RCC 7860 (cell line): ENCODE measurements around the gene C1orf56.
"Not testable (repeated sequence)": the region's sequence is repeated elsewhere in the genome, so short reads cannot be mapped to it uniquely, and the experiment has no call there.

Experiments used
- DNase-seq: peaks from one replicate; pipeline ENCODE4 v3.0.0-alpha.2; 2015; ENCODE audit warnings: low spot score
- FAIRE-seq: peaks from 2 replicates; lab custom pipeline; 2012; peaks lifted over from hg19 to GRCh38; lab: Jason Lieb, UNC

C1orf56 gene

DNA sequence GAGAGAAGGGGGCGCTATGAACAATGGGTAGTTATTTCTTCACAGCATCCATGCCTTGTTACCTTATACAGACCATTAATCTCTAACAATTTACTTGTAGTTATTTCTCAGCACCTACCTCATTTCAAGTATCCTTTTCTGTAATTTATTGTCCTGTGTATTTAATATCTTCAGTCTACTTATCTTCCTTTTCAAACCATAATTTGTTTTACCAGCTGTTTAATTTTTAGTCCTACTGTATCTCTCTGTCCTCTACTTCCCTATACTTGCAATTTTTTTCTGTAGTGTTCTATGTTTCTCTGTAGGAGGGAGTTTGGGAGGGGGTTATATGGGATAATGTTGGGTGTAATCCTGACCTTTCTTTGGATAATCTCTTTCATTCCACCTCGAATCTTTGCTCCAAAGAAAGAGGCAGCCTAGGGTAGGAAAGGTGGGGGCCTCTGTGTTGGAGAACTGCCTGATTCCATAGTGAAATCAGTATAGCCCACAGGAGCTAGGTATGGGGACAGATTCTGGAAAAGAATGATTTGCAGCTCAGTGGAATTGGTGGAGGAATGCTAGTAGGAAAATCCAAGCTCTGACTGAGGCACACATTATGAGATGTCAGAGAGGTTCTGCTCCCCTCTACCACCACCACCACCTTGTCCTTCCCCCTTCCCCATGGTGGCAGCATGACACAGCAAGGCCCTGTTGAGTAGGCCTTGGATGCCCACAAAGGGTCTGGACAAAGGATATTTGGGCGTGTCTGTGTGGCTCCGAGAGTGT lies 13.3 kb downstream of the C1orf56 start:
- DNase-seq: peak; percentile 40
- no peak for FAIRE-seq

- DNase-seq (no peak), FAIRE-seq (no peak)
Observed at GRCh38 chr1:151061704-151062103, 14.2 kb downstream of the C1orf56 start.

DNA sequence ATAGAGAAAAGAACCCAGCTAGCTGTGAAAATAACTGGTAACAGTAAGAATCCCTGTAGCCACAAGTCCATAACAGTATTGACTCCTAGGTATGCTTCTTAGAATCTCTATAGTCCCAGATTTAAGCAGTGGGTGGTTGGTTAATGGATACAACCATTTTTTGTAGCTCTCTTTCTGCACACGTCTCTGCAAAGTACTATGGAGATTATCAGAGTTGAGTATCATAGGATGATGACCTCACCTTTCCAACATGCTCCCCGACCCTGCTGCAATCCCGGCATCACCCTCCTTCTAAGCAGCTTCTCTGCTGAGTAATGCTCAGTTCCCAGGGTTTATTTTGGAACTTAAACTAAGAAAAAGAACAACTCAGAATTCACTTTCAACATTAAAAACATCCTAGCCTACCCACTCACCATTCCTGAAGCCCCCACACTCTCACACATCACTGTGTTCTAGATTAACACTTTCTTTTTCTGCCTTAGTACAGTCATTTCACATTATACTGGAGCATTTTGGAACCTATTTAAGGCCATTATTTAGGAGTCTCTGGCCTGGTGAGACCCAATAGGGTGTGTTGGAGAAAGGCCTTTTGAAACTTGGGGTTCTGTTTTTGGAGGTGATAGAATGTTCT lies 15.3 kb downstream of the C1orf56 start:
- FAIRE-seq: peak; percentile 72
- peak; percentile 77 for DNase-seq

DNA sequence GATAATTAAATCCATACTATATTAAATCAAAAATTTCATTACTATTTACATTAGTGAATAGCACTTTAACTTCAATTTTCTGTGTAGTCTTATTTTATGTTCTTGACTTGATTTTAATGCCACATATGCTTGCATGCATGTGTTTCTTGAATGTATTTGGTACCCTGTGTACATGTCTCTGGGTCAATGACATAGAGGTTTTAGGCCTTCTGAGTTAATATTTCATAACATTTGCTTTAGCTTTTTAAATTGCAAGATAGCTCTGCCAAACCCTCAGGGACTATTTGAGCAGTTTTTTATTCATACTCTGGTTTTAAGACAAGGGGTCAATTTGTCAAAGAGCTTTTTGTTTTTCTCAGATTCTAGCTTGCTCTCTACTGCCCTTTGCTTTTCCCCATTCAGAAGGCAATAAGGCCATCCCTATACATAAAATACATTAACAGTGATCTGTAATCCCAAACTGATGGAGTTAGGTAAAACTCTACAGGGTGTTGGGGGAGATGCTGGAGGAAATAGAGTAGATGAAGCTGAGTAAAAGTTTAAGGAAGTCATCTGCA lies 17.6 kb downstream of the C1orf56 start:
- DNase-seq: no peak
- no peak for FAIRE-seq

- FAIRE-seq (no peak), DNase-seq (no peak)
Observed at GRCh38 chr1:151067185-151067584, 19.6 kb downstream of the C1orf56 start.

DNA sequence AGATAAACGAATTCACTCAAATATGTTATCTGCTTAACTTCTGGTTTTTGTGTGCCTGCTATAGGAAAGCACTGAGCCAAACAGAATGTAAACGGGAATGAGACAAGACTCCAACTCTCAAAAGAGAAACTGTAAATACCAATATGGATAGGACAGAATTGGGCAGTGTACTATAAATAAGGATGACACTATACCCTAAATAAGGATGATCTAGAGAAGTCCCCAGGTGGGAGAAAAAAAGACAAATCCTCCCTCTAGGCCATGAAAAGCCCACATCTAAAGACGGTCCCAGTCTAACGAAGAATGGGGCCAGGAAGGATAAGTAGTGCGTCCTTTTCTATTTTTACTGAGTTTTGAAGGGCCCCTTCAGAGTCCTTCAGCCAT lies 21.5 kb downstream of the C1orf56 start:
- FAIRE-seq (no peak), DNase-seq (no peak)

DNA sequence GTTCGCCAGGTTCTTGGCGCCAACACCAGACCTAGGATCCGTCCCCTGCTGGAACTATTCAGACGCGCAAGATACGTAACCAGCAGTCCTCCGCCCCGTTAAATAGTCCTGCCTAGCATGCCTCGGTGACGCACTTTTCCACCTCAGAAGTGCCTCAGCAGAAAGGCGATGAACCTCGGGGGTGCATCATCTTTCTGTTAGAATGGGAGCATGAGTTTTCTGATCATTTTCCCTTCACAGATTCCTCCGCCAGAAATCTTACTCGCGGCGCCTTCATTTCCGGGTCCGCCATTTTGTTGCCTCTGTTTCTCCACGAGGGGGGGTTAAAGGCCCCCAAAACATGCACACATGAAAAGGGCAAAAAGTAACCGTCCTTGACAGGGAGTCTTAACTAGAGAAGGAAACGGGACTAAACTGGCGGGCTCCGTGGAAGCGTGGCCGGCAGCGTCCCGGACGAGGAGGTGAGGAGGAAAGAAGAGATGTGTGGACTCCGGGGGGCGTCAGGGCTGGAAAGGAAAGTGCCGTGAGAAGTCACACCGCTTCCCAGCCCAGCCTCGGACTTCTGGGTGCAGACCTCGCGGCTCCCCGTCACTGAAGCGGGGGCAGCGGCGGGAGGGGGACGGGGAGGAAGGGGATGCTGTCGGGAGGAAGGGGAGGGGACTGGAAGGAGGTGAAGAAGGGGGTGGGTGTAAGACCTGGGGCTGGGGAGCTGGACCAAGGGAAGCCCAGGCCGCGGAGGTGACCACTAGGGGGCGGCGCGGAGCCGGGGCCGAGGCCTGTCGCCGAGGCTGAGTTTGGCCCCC lies 23.1 kb downstream of the C1orf56 start, which contains the start of gene GABPB2:
TSS of gene GABPB2 (plus strand) at position 288 of the 803 bp plus-strand sequence. CDS start 17,429 bp downstream, outside the sequence.
- no peak for FAIRE-seq

DNA sequence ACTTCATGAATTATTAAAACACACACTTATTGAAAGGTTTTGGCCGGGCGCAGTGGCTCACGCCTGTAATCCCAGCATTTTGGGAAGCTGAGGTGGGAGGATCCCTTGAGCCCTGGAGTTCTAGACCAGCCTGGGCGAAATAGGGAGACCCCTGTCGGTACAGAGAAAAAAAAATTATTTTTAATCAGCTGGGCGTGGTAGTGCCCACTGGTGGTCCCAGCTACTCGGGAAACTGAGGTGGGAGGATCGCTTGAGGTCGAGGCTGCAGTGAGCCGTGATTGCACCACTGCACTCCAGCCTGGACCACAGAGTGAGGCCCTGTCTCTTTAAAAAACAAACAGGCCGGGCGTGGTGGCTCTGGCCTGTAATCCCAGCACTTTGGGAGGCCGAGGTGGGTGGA lies 24.7 kb downstream of the C1orf56 start:
- DNase-seq (no peak), FAIRE-seq (no peak)

More for the DNA sequence above, 23.1 kb downstream of the C1orf56 start, which contains the start of gene GABPB2:
- DNase-seq: peak; percentile 85

- FAIRE-seq: no peak
- DNase-seq: no peak
Observed at GRCh38 chr1:151085953-151086559, 38.5 kb downstream of the C1orf56 start.

- not testable (repeated sequence) for DNase-seq, FAIRE-seq
Observed at GRCh38 chr1:151097426-151097825, 49.9 kb downstream of the C1orf56 start.

DNA sequence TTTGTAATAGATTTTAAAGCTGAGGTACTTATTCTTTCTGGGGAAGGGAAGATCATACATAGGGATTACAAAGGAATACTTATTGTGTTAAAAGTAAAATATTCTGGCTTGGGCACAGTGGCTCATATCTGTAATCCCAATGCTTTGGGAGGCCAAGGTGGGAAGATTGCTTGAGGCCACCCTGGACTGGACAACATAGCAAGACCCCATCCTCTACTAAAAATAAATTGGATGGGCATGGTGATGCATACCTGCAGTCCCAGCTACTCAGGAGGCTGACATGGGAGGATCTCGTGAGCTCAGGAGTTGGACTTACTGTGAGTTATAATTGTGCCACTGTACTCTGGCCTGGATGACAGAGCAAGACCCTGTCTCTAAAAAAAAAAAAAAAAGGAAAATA lies 50.6 kb downstream of the C1orf56 start:
- FAIRE-seq (no peak), DNase-seq (no peak)
